ENCODE data around the gene C2orf49. TPM values are rescaled to one million over a fixed set of nuclear protein-coding genes. Genes with fewer than 3 reads are reported as not detected.

C2orf49 gene
- total RNA-seq, 1 experiment from 2014 or later = 20.0 TPM

DNA sequence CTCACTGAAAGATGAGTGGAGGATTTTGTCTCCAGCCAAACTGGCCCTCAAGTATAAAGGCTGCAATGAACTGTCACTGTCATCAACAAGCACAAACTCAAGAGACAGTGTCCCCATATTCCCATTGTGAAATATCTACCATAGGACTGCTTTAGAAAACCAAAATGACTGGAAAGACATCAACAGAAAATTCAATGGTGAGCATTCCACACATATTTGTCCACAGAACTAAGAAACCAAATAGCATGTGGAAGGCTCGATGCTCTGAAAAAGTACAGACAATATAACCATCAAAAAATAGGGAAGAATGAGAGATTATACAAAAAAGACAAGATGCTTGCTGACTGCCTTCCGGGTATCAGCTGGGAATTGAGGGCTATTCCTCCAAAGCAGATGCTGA is 45.4 kb upstream of the C2orf49 start:
- intact Hi-C loops (cut with micrococcal nuclease; ENCODE audit: unreplicated experiment) = no loop called here
- CTCF ChIA-PET = no interaction called here

DNA sequence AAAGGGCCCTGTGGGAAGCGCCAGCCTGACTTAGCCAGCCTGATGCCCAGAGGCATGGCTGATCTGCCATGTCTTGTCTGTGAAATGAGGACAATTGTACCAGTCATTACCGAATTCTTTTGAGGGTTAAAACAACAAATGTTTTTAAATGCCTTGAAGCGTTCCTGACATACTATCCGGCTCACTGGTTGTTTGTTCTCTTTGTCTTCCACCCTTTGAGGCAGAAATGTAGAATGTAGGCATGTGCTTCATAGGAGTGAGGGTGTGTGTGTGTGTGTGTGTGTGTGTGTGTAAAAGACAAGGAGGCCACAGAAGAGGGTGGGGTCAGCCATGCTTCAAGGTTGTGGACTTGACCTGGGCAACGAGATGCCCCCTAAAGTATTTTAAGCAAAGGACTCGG is 43.3 kb upstream of the C2orf49 start:
- no peaks in the 10 kb centered on the region for H3K4me1 ChIP-seq (ENCODE audit: control insufficient read depth, insufficient read depth, low read length)
- H3K27me3 ChIP-seq (ENCODE audit: control insufficient read depth, insufficient read depth, low read length) = no peaks in the 10 kb centered on the region
- ATAC-seq = no peak
- POLR2A ChIA-PET = no interaction called here
- no peak overlapping the region for H3K4me3 ChIP-seq (ENCODE audit: low read depth in 2 of 2, low read length in 2 of 2)
- intact Hi-C loops (cut with micrococcal nuclease; ENCODE audit: unreplicated experiment) = no loop called here
- no peak for DNase-seq (ENCODE audit: low read depth, low spot score)
- CTCF ChIA-PET = no interaction called here
- TF ChIP-seq, protein P1, sequence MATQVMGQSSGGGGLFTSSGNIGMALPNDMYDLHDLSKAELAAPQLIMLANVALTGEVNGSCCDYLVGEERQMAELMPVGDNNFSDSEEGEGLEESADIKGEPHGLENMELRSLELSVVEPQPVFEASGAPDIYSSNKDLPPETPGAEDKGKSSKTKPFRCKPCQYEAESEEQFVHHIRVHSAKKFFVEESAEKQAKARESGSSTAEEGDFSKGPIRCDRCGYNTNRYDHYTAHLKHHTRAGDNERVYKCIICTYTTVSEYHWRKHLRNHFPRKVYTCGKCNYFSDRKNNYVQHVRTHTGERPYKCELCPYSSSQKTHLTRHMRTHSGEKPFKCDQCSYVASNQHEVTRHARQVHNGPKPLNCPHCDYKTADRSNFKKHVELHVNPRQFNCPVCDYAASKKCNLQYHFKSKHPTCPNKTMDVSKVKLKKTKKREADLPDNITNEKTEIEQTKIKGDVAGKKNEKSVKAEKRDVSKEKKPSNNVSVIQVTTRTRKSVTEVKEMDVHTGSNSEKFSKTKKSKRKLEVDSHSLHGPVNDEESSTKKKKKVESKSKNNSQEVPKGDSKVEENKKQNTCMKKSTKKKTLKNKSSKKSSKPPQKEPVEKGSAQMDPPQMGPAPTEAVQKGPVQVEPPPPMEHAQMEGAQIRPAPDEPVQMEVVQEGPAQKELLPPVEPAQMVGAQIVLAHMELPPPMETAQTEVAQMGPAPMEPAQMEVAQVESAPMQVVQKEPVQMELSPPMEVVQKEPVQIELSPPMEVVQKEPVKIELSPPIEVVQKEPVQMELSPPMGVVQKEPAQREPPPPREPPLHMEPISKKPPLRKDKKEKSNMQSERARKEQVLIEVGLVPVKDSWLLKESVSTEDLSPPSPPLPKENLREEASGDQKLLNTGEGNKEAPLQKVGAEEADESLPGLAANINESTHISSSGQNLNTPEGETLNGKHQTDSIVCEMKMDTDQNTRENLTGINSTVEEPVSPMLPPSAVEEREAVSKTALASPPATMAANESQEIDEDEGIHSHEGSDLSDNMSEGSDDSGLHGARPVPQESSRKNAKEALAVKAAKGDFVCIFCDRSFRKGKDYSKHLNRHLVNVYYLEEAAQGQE (IDR thresholded peaks at IDR 0.05; ENCODE audit: insufficient read depth in 1 of 2, low read depth in 2 of 2, low read length in 1 of 2) = no peak
- TF ChIP-seq, protein P2, sequence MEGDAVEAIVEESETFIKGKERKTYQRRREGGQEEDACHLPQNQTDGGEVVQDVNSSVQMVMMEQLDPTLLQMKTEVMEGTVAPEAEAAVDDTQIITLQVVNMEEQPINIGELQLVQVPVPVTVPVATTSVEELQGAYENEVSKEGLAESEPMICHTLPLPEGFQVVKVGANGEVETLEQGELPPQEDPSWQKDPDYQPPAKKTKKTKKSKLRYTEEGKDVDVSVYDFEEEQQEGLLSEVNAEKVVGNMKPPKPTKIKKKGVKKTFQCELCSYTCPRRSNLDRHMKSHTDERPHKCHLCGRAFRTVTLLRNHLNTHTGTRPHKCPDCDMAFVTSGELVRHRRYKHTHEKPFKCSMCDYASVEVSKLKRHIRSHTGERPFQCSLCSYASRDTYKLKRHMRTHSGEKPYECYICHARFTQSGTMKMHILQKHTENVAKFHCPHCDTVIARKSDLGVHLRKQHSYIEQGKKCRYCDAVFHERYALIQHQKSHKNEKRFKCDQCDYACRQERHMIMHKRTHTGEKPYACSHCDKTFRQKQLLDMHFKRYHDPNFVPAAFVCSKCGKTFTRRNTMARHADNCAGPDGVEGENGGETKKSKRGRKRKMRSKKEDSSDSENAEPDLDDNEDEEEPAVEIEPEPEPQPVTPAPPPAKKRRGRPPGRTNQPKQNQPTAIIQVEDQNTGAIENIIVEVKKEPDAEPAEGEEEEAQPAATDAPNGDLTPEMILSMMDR (IDR thresholded peaks at IDR 0.05) = no peak
- TF ChIP-seq TCF7L2 (IDR thresholded peaks at IDR 0.05; ENCODE audit: low read depth, low read length) = no peak
- TF ChIP-seq POLR2AphosphoS5 (IDR thresholded peaks at IDR 0.05; ENCODE audit: low read depth, low read length) = no peak
- TF ChIP-seq SIN3A (IDR thresholded peaks at IDR 0.05; ENCODE audit: borderline replicate concordance, insufficient read depth, low read depth, low read length) = no peak
- no peak overlapping the region for H3K27ac ChIP-seq (ENCODE audit: low read length)
- peaks cover 9% of the 10 kb centered on the region for H3K36me3 ChIP-seq (ENCODE audit: control insufficient read depth, insufficient read depth, low read length)
- no TSS peak for BruUV-seq (replicated peaks)
- no peaks in the 10 kb centered on the region for H3K9me3 ChIP-seq (ENCODE audit: control insufficient read depth, insufficient read depth, low read depth, low read length)
- in situ Hi-C loops (cut with HindIII; ENCODE audit: low pct_unique_long_range_greater_than_20kb, low sequenced_read_pairs) = no loop called here

More for the DNA sequence above, 45.4 kb upstream of the C2orf49 start:
- no TSS peak for BruUV-seq (replicated peaks)
- Histone ChIP-seq H3K27ac (ENCODE audit: low read length) (no peak overlapping the region), H3K9me3 (ENCODE audit: control insufficient read depth, insufficient read depth, low read depth, low read length) (no peaks in the 10 kb centered on the region), H3K4me1 (ENCODE audit: control insufficient read depth, insufficient read depth, low read length) (no peaks in the 10 kb centered on the region), H3K27me3 (ENCODE audit: control insufficient read depth, insufficient read depth, low read length) (no peaks in the 10 kb centered on the region), H3K36me3 (ENCODE audit: control insufficient read depth, insufficient read depth, low read length) (peaks cover 8% of the 10 kb centered on the region), H3K4me3 (ENCODE audit: low read depth in 2 of 2, low read length in 2 of 2) (no peak overlapping the region)
- TF ChIP-seq SIN3A (IDR thresholded peaks at IDR 0.05; ENCODE audit: borderline replicate concordance, insufficient read depth, low read depth, low read length) (no peak), TCF7L2 (IDR thresholded peaks at IDR 0.05; ENCODE audit: low read depth, low read length) (no peak), POLR2AphosphoS5 (IDR thresholded peaks at IDR 0.05; ENCODE audit: low read depth, low read length) (no peak)
- TF ChIP-seq, protein P2 (IDR thresholded peaks at IDR 0.05) = no peak
- TF ChIP-seq, protein P1 (IDR thresholded peaks at IDR 0.05; ENCODE audit: insufficient read depth in 1 of 2, low read depth in 2 of 2, low read length in 1 of 2) = no peak
- ATAC-seq (no peak), DNase-seq (ENCODE audit: low read depth, low spot score) (no peak)
- POLR2A ChIA-PET = no interaction called here
- in situ Hi-C loops (cut with HindIII; ENCODE audit: low pct_unique_long_range_greater_than_20kb, low sequenced_read_pairs) = no loop called here

Data from Panc1 (cell line).